Smooth muscle cell (in vitro differentiated cells): ENCODE measurements around the gene MRPL47. TPM values are rescaled to one million over a fixed set of nuclear protein-coding genes. Genes with fewer than 3 reads are reported as not detected.

Experiments
- DNase-seq: peaks from one replicate; lab custom pipeline; 2025; ENCODE audit not compliant: unreplicated experiment; lab: John Stamatoyannopoulos, UW
- H2AFZ ChIP-seq: fragments of 200-600 bp; sonication (generic); 2 replicates; pipeline ENCODE4 v1.6.0; 2016; ENCODE audit warnings: antibody characterized with exemption, low read depth, mild to moderate bottlenecking
- H3F3A ChIP-seq: fragments of 200-600 bp; sonication (generic); 2 replicates; pipeline ENCODE4 v1.6.0; 2017; ENCODE audit warnings: antibody characterized with exemption, low read depth
- H3K27ac ChIP-seq: fragments of 200-600 bp; sonication (generic); 2 replicates; pipeline ENCODE4 v1.5.1; 2016; ENCODE audit warnings: low read depth, mild to moderate bottlenecking
- H3K27me3 ChIP-seq: fragments of 200-600 bp; sonication (generic); 2 replicates; pipeline ENCODE4 v1.6.1; 2016; ENCODE audit warnings: low read depth, mild to moderate bottlenecking
- H3K36me3 ChIP-seq: fragments of 200-600 bp; sonication (generic); 2 replicates; pipeline ENCODE4 v1.5.1; 2016; ENCODE audit warnings: low read depth
- H3K4me1 ChIP-seq: fragments of 200-600 bp; sonication (generic); 2 replicates; pipeline ENCODE4 v1.5.1; 2016; ENCODE audit warnings: low read depth
- H3K4me2 ChIP-seq: fragments of 200-600 bp; sonication (generic); 2 replicates; pipeline ENCODE4 v1.6.0; 2016; ENCODE audit warnings: mild to moderate bottlenecking
- H3K4me3 ChIP-seq: fragments of 200-600 bp; sonication (generic); 2 replicates; pipeline ENCODE4 v1.5.1; 2016; ENCODE audit warnings: mild to moderate bottlenecking
- H3K79me2 ChIP-seq: fragments of 200-600 bp; sonication (generic); 2 replicates; pipeline ENCODE4 v1.6.0; 2016; ENCODE audit warnings: low read depth, mild to moderate bottlenecking
- H3K9ac ChIP-seq: fragments of 200-600 bp; sonication (generic); 2 replicates; pipeline ENCODE4 v1.6.0; 2016; ENCODE audit warnings: low read depth
- H3K9me3 ChIP-seq: fragments of 200-600 bp; sonication (generic); replicated peaks from 2 replicates; pipeline ENCODE4 v1.5.1; 2016; ENCODE audit warnings: low read depth
- H4K20me1 ChIP-seq: fragments of 200-600 bp; sonication (generic); 2 replicates; pipeline ENCODE4 v1.6.0; 2016; ENCODE audit warnings: low read depth
- WGBS: methylation state at CpG from one replicate; pipeline ENCODE4 v1.1.7; 2016; ENCODE audit warnings: low lambda C conversion rate; 5-methylcytosine and 5-hydroxymethylcytosine counted together
- polyA plus RNA-seq: library from polyadenylated mRNA; unstranded; fragments of >200 nt; fragmentation: Nextera tagmentation; extraction: Ambion mirVana; gene quantifications from 2 replicates; pipeline ENCODE4 v1.2.1, GENCODE V29; 2016
- total RNA-seq: library from RNA; depleted of rRNA; stranded (reverse); fragments of >200 nt; gene quantifications from 2 replicates; pipeline ENCODE4 v1.2.3, GENCODE V29; 2014
- TF ChIP-seq, protein P1 (sequence below): fragments of 200-600 bp; sonication (generic); IDR thresholded peaks from 2 replicates; pipeline ENCODE4 v1.5.1; 2017; ENCODE audit warnings: borderline replicate concordance, mild to moderate bottlenecking, antibody characterized with exemption; ENCODE audit not compliant: insufficient read depth, poor library complexity, severe bottlenecking

MRPL47 gene
- total and polyA plus RNA-seq, 2 experiments from 2014 or later: 79.7 to 85.8 TPM

GRCh38 chr3:179640469-179640868 is 36.0 kb upstream of the MRPL47 start:
- 97% methylated on average over 1 of the region's 1 CpG for WGBS
- no peak overlapping the region for H2AFZ ChIP-seq
- H3K4me2 ChIP-seq: no peak overlapping the region
- no peaks in the 10 kb centered on the region for H3K79me2 ChIP-seq
- no peaks in the 10 kb centered on the region for H3K9me3 ChIP-seq
- TF ChIP-seq, protein P1, sequence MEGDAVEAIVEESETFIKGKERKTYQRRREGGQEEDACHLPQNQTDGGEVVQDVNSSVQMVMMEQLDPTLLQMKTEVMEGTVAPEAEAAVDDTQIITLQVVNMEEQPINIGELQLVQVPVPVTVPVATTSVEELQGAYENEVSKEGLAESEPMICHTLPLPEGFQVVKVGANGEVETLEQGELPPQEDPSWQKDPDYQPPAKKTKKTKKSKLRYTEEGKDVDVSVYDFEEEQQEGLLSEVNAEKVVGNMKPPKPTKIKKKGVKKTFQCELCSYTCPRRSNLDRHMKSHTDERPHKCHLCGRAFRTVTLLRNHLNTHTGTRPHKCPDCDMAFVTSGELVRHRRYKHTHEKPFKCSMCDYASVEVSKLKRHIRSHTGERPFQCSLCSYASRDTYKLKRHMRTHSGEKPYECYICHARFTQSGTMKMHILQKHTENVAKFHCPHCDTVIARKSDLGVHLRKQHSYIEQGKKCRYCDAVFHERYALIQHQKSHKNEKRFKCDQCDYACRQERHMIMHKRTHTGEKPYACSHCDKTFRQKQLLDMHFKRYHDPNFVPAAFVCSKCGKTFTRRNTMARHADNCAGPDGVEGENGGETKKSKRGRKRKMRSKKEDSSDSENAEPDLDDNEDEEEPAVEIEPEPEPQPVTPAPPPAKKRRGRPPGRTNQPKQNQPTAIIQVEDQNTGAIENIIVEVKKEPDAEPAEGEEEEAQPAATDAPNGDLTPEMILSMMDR: no peak
- H3K27ac ChIP-seq: no peak overlapping the region
- H3K27me3 ChIP-seq: no peaks in the 10 kb centered on the region
- H3K4me3 ChIP-seq: no peak overlapping the region
- H4K20me1 ChIP-seq: no peaks in the 10 kb centered on the region
- H3K36me3 ChIP-seq: no peaks in the 10 kb centered on the region
- no peak overlapping the region for H3K9ac ChIP-seq
- no peaks in the 10 kb centered on the region for H3F3A ChIP-seq
- no peak for DNase-seq
- H3K4me1 ChIP-seq: no peaks in the 10 kb centered on the region

DNA sequence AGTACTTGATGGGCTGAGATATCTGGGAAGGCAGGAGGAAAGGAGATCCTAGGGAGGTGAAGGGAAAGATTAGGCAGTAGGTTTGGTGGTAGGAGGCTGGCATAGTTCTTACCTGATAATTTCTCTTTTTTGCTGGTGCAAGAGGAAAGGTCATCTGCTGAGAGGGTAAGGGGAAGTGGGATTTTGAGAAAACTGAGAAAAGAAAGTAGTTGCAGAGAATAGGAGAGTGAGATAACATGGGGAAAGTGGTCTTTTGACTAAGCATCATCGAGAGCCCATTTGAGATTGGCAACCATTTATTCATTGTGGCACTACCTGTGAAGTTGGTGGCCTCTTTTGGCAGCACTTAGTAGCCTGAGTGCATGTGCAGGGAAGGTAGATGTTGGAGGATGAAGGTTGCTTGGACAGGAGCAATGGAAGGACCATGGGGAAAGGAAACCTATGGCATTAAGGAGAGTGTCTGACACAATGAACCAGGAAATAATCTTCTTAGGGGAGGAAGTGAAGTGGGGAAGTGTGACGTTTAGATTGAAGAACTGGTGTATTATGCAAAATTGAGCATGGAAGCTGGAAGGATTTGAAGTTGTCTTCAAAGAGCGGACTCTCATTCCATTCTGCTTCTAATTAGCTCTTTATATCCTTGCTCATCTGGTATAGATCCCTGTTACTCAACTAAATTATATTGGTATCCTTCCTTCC is 26.5 kb upstream of the MRPL47 start:
- no peaks in the 10 kb centered on the region for H4K20me1 ChIP-seq
- H3K27ac ChIP-seq: no peak overlapping the region
- H3K79me2 ChIP-seq: no peaks in the 10 kb centered on the region
- TF ChIP-seq, protein P1: no peak
- no peaks in the 10 kb centered on the region for H3K9me3 ChIP-seq
- no peak overlapping the region for H3K9ac ChIP-seq
- 95% methylated on average over 3 of the region's 3 CpGs for WGBS
- no peak overlapping the region for H2AFZ ChIP-seq
- no peaks in the 10 kb centered on the region for H3K4me1 ChIP-seq
- H3F3A ChIP-seq: no peaks in the 10 kb centered on the region
- DNase-seq: no peak
- no peak overlapping the region for H3K4me3 ChIP-seq
- H3K27me3 ChIP-seq: no peaks in the 10 kb centered on the region
- H3K4me2 ChIP-seq: no peak overlapping the region
- no peaks in the 10 kb centered on the region for H3K36me3 ChIP-seq

DNA sequence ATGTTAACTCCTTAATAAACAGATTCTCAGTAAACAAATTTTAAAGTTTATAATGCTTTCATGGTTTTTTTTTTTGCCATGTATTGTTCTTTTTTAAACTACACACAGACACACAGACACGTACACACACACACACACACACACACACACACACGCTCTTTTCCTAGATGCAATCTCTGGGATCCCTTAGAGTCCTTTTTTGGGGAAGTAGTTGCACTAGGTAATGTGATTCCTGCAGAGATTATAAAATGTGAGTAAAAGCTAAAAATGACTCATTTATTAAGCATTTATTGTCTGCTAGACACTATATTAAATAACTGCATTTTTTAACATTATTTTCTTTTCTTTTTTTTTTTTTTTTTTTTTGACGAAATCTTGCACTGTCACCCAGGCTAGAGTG is 20.0 kb upstream of the MRPL47 start:
- Histone ChIP-seq H3F3A (no peaks in the 10 kb centered on the region), H3K79me2 (no peaks in the 10 kb centered on the region), H4K20me1 (no peaks in the 10 kb centered on the region), H3K4me2 (no peak overlapping the region), H3K4me3 (no peak overlapping the region), H3K9me3 (no peaks in the 10 kb centered on the region), H3K27ac (no peak overlapping the region), H3K4me1 (no peaks in the 10 kb centered on the region), H3K36me3 (peaks cover 21% of the 10 kb centered on the region), H3K27me3 (no peaks in the 10 kb centered on the region), H3K9ac (no peak overlapping the region), H2AFZ (no peak overlapping the region)
- 81% methylated on average over 3 of the region's 3 CpGs for WGBS
- TF ChIP-seq, protein P1: no peak
- no peak for DNase-seq

GRCh38 chr3:179622023-179622422 is 17.6 kb upstream of the MRPL47 start:
- no peak overlapping the region for H2AFZ ChIP-seq
- no peaks in the 10 kb centered on the region for H4K20me1 ChIP-seq
- no peak overlapping the region for H3K4me3 ChIP-seq
- H3K4me1 ChIP-seq: no peaks in the 10 kb centered on the region
- TF ChIP-seq, protein P1: no peak
- H3K9ac ChIP-seq: no peak overlapping the region
- H3K27me3 ChIP-seq: no peaks in the 10 kb centered on the region
- DNase-seq: no peak
- H3K27ac ChIP-seq: no peak overlapping the region
- 92% methylated on average over 2 of the region's 2 CpGs for WGBS
- peaks cover 32% of the 10 kb centered on the region for H3K36me3 ChIP-seq
- H3K9me3 ChIP-seq: no peaks in the 10 kb centered on the region
- H3K4me2 ChIP-seq: no peak overlapping the region
- H3K79me2 ChIP-seq: no peaks in the 10 kb centered on the region
- H3F3A ChIP-seq: no peaks in the 10 kb centered on the region
